Stimulated activated CD4-positive, alpha-beta T cell treated with anti-CD3 and anti-CD28 coated beads, Interleukin-12 subunit alpha, Interleukin-12 subunit beta, amount 100 ng/mL, for 48 hours (primary cell): ENCODE results near the gene HSPA12A.

Experiments
- DNase-seq, 3 donors: peaks; one replicate each; pipeline ENCODE4 v3.0.0-alpha.2; 2020; ENCODE audit warnings: low read depth in 2 of 3, low spot score in 1 of 3

The HSPA12A gene

DNA sequence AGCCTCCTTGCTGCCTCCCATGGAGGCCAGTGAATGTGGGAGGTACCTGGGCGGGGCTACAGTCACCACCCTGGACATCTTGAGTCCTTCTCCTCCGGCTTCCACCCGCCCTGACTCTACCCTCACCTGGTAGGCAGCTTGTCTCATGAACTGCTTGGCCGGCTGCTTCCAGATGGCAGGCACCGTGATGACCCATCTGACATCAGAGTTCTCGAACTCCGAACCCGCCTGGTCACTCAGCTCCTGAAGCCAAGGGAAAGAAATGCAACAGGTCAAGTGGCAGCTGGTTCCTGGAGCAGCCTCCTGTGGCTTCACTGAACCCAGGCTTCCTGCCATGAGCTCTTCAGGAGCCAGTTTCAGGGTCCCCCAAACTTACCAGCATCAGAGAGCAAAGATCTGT, 50.1 kb downstream of the HSPA12A start:
- DNase-seq: no peak

DNA sequence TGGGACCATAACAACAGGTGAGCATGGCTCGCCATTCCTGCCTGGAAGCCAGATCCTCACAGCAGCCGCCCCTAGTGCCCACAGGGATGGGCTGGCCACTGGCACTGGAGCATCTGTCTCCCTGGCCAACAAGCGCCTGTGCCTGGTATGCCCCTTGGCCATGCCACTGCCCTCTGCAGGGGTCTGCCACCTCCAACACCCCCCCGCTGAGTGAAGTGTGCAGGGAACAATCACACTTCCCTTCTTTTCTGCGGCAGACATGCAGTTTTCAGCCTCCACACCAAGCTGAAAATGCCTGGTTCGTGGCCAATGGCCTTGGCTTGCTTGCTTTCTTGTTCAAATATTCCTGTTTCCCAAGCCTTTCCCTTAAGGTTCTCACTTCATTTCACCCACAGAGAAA, 50.7 kb downstream of the HSPA12A start:
- DNase-seq: no peak

DNA sequence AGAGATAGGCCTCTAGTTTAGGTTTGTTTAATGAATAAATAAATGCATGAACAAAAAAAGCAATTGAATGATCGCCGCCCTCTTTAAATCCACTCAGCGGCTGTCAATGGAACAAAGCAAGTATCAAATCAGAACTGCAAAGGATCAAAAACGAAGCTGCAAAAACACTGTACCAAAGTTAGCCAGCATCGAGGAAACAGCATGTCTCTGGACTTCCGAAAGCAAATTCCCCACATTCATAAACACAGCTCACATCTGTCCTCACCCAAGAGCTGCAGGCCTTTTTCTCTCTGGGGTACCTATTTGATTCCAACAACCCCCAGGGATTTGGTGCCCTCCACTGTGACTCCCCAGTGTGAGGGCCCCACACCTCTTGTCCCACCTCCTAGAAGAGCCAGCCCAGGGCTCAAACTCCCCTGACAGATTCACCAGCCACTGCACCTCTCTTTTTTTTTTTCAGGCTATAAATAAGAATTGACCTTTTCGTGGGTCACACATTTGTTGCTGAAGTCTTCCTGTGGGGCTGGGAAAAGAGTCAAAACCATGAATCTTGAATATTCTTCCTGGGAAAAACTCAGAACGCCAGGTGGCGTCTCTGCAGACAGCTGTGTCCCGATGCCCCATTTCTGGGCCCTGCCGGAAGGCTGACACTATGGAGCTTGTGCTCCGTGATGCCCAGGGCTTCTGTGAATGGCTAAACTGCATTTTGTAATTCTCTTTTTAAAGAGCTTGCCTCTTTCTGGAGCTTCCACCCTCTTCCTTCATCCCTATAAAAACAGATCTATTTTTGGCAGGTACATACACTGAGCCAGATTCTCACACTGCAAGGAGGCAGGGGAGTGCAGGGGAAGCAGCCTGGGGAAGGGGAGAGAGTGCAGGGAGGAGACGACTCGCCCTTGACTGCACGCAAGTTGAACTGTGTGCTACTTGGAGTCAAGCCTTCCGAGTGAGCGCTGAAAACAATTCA, 51.7 kb downstream of the HSPA12A start:
- no peak for DNase-seq

DNA sequence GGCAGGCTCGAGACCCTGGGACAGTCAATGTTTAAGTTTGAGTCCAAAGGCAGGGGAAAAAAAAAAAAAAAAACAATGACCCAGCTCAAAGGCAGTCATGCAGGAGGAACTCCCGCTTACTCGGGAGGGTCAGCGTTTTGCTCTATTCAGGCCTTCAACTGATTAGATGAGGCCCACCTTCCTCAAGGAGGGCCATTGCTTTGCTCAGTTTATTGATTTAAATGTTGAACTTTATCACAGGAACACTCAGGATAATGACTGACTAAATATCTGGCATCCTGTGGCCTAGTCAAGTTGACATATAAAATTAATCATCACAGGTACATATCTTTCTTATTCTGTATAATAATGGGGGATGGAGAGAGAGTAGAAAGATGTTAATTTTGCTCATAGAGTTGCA, 52.6 kb downstream of the HSPA12A start:
- no peak for DNase-seq

DNA sequence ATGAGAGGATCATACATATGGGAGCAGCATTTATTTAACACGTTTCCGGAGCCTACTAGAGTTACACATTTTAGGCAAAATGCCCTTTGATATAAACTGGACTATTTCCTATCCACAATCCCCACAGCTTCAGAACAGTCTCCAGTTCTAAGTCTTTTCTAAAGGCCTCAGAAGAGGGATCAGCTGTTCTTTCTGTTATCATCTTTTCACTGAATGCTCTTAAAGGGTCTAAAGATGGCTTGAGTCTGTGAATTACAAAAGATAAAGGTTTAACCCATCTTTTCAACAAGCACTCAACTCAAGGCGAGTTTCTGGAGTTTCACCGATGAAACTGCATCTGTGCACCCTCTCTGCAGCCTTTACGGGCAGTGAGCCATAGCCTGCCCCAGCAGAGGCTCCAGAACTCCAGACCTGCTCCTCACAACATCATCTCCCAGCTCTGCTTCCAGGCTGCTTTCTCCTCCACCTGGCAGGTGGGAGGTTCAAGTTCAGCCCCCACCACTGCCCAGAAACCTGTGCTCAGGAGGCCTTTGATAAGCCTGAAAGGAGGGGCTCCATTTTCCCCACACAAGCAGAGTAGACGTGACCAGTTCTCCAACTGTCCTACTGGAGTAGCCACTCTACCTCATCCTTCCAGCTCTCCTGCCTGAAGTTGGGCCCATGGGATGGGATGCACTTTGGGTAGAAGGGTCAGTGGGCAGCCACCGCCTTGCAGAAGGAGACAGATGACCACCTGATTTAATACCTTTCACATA, 53.4 kb downstream of the HSPA12A start:
- DNase-seq: no peak

DNA sequence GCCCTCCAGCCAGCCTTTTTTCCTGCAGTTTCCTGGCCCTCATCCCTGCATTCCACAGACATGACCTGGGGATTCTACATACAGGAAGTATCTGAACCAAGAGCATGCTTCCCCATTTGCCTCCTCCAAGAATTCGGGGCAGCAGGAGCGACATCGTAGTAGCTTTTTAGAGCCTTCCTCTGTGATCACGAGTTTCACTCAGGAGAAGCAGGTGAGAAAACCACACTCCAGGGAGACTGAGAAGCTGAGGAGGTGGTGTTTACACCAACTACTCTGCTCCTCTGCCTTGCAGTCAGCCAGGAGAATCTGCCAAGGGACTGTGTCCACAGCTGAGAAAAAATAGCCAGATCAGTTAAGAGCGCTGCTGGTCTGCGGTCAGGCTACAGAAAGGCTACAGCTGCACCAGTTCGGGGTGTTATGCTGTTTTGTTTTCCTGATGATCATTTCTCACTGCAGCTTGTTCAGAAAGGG, 54.1 kb downstream of the HSPA12A start:
- no peak for DNase-seq

DNA sequence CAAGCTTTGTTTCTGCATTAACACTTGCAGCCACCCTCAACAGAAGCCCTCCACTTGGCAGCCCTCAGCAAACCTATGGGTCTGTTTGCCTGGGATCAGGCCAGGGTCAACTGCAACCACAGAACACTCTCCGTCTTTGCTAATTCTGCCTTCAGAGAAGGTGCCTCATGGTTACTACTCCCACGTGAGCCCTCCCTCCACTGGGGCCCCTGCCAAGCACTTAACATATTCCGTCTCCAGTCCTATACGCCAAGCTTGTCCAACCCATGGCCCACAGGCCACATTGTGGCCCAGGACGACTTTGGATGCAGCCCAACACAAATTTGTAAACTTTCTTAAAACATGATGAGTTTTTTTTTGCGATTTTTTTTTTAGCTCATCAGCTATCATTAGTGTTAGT, 54.7 kb downstream of the HSPA12A start:
- no peak for DNase-seq

DNA sequence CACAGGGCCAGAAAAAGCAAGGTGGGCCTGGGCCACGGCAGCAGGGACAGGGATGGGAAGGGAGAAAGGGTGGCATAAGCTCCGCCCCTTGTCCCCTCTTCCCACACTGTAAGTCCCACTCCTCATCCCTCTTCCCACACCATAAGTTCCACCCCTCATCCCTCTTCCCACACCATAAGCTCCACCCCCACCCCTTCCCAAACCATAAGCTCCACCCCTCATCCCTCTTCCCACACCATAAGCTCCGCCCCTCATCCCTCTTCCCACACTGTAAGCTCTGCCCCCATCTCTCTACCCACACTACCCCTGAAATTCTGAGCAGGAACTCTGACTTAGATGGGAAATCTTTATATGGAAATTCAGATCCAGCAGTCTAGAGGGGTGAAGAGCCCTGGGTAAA, 55.7 kb downstream of the HSPA12A start:
- no peak for DNase-seq

DNA sequence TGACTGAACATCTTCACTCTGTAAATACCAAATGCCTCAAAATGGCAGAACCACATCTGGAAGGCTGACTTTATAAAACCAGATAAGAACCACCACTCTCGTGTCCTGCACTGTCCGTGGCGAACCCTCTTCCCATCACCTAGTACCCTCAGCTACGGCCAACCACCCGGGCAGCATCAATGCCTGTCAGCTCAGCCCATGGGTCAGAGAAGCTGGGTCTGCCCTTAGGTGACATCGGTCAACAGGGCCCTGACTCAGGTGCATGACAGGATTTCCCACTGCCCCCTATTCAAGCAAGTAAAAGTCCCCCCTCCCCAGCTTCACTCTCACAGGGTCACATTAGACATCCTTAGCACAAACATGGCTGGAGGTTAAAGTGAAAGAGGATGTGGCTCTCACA, 56.6 kb downstream of the HSPA12A start:
- no peak for DNase-seq

DNA sequence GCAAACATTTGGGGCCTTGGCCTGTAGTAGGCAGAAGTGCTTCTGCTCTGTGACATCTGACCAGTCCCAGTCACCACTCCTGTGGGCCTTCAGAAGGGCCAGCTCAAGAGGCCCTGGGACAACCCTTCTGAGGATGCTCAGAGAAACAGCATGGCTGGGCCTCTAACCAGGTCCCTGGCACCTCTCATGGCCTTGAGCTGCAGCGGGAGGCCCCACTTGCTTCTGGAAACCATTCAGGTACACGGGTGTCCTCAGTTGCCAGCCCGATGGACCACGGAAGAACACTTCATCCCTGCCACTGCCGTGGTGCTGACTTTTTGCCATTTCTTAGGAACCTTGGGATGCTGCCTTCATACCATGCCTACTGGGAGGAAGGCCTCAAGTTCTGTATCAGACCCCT, 57.6 kb downstream of the HSPA12A start:
- DNase-seq: no peak

DNA sequence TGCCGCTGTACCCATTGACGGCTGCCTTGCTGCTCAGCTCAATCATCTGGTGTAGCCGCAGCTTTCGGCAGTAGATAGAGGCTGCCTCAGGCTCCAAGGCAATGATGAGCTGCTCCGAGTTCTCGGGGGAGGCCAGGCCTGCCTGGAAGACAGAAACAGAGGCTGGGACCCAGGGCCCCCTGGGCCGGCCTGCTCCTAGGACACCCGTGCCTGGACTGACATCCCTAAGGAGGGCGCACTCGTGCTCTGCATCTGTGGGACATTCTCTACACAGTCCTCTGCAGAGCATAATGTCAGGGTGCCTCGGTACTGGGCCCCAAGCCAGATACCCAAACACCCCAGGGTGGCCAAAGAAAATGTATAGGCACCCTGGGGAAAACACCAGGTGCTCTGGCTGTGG, 58.5 kb downstream of the HSPA12A start:
- no peak for DNase-seq

DNA sequence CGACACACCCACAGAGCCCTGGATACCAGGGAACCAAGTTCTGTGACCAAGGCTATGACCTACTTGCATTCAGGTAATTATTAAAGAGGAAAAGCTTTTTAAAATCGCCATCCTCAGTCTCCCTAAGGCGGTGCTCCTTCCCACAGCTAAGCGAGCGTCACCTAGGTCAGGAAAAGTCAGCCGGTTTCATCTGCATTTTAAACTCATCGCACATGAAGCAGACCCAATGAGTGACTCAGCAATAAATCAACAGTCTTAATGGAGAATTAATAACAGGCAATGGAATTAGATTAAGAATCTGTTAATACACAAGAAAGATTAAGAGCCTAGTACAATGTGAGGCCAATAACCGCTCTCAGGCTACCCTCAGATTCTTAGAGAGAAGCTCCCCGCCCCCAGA, 59.2 kb downstream of the HSPA12A start:
- no peak for DNase-seq

DNA sequence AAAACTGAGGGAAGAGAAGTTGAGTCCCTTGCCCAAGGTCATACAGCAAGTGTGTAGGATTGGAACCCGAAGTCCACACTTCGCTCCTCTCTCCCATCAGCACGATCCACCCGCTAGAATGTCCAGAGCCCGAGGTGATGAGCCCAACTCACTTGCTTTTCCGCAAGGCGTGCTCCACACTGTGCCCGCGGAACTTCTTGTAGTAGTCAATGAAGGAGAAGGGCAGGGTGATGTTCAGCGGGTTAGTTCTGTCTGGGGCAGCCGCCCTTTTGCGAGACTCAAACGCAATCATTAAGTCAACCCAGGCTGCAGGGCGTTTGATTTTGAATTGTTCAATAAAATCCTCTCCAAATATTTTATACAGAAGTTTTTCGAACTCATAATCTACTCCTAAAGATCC, 63.0 kb downstream of the HSPA12A start:
- DNase-seq: no peak

DNA sequence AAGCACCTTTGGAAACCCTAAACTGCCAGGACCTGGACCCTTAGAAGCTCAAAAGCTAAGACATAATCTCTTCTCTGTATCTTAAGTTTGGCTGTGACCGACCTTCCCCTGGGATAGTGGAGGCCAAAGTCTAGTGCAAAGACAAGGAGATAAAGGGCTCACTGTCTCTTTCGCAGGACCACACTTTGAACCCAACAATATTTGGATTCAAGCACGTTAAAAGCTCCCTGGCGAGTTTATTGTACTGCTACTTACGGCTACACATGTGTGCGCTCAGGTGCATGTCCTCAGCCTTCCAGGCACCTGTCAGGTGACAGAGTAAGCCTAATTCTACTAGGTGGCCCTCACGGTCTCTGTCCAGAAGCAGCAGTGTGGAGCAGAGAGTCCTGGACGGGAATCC, 65.7 kb downstream of the HSPA12A start:
- DNase-seq: no peak

DNA sequence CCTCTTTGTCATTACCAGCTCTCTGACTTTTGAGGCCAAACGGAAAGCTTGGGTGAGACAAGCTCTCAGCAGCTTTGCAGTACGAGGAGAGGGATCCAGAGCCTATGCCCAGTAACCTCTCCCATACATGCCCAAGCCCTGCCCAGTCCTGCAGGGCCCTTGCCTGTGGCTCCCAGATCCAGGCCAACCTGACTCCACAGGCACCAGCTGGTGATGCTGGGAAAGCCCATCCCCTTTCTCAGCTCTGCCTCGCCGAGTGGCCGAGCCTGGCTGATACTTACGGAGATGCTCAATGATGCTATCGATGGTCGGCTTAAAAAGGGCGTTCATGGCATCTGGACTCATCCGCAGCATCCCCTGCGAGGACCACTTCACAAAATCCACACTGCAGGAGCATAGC, 66.2 kb downstream of the HSPA12A start:
- no peak for DNase-seq

DNA sequence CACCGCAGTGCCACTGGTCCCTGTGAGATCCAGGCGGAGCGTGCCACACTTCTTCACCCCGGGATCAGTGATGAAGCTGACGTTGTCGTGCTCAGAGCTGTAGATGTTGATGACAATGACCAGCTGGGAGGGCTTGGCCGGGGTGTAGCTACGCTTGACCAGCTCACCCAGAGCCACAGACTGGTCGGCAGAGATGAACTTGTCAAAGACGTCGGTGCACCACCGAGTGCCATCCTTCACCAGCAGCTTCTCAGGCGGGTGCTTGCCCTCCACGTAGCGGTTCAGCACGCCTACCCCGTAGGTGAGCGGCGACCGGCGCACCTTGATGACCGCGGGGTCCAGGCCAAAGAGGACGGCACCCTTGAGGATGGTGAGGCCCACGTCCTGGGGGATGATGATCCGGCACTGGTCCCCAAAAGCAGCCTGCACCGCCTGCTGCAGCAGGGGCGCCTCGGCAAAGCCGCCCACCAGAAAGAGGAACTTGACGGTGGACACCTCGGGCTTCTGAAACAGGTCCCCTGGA, 67.4 kb downstream of the HSPA12A start:
- DNase-seq: no peak

DNA sequence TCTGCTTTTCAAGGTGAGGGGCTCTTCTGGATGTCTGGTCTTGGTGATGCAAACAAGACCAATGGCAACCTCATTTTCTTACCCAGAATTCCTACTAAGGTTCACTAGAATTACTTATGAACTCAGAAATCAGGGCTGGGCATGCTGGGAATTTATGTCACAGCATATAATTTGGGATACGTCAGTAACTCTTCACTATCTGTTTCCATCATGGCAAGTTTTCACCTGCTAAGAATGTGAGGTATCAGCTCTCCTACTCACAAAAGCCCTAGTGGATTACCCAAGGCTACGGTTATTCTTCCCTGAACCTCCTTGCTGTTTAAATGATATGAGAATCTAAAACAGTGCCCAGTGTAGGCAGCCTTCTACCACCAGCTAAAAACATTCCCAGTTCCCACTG, 68.5 kb downstream of the HSPA12A start:
- no peak for DNase-seq

DNA sequence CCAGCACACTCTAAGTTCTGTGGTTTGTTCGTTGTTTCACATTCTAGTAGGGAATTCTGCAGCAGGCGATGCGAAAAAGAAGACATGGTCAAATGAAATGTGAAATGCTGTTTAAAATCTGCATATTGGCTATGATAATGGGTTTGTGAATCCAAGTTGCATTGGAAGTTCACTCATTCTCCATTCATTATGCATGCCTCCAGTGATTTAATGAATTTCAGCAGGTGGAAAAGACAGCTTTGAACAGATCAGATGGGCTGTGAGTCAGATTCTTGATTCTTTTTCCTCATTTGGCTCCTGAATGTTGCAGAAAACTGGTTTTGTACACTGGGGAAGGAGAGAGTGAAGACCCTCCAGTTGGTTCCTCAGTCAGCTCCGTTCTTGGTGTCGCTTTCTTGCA, 69.5 kb downstream of the HSPA12A start:
- no peak for DNase-seq

DNA sequence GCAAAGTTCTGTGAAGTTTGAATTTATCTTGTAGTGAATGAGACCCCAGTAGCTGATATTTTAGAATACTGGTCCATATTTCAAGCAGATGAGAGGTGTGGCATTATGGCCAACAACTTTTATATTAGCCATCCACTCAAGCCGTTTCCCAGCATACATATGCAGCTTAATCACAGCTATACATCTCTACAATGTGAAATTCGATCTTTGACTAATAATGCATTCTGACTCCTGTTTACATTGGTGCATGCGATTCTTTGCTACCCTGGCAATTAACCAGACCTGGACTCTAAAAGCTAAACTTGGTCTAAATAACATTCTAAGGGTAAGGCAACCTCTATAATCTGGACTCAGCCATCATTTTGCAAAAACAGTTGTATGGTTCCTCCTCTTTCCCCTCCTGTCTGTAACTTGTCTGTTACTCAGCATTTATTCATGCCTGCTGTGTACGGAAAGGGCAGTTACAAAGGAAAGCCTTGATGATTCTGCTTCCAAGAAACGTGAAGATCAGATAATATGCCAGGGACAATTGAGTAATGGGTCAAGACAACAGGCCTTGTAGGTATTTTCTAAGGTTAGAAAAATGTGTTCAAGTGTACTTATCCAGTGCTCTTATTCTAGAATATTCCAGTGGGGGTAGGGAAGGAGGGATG, 71.0 kb downstream of the HSPA12A start:
- DNase-seq: no peak

DNA sequence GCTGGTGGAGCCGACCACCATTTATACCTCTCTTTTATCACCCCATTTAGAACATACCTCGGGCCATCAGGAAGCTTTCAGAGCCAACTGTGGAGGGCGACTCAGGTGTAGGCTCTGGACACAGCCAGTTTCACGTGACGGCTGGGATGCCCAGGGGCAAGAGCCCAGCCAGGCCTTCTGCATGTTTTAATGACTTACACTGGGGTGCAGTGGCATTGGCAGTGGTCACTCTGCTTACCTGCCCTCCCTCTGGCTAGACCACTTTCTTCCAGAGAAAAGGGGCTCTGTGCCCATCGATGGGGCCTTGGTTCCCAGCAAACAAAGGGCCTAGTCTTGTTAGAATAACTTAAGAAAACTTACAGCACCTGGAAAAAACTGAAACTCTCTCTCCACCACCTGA, 71.7 kb downstream of the HSPA12A start:
- no peak for DNase-seq

DNA sequence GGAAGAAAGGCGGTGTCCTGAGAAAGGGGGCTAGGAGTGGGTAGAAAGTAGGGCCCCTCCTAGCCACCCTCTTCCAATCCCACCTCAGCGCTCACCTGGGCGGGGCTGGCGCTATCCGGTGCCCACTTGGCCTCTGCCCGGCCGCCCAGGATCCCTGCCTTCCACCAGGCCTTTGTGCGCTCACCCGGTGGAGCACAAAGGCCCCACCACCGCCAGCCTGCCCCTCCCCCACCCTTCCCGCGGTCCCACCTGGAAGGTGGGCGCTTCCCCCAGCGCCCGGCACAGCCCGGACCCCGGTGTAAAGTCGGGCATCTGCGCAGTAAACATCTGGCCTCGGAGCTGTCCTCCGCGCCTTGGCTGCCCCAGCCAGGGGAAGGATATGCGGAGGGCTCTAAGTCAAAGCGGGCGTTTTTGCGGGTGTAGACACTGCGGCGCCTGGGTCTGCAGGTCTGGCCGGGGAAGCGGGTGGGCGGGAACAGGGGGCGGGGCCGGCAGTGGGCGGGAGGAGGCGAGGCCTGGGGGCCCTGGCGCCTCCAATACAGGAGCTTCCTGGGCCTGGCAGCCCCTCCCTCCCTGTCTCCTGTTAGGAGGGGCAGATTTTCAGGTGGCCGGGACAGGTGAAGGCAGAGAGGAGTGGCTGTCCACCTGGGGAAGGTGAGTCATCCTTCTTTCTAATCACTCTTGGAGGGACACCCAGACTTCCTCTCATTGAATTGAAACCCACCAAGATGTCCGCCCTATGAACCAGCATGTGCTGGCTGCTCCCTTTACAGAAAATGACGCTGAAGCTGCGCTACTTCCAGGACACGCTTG, 72.3 kb downstream of the HSPA12A start:
- no peak for DNase-seq
